NCI-H1417 treated with DMSO at 0.1 percent for 48 hours (cell line): Measurements from ENCODE around the gene EHMT1.
"Not testable (repeated sequence)": the region's sequence is repeated elsewhere in the genome, so short reads cannot be mapped to it uniquely, and the experiment has no call there.

Experiments
- DNase-seq: peaks from one replicate; lab custom pipeline; 2025; lab: John Stamatoyannopoulos, UW

The EHMT1 gene

GRCh38 chr9:137809726-137810450, 191.1 kb downstream of the EHMT1 start:
- DNase-seq: not testable (repeated sequence)

GRCh38 chr9:137811283-137811870, 192.6 kb downstream of the EHMT1 start:
- no peak for DNase-seq

DNA sequence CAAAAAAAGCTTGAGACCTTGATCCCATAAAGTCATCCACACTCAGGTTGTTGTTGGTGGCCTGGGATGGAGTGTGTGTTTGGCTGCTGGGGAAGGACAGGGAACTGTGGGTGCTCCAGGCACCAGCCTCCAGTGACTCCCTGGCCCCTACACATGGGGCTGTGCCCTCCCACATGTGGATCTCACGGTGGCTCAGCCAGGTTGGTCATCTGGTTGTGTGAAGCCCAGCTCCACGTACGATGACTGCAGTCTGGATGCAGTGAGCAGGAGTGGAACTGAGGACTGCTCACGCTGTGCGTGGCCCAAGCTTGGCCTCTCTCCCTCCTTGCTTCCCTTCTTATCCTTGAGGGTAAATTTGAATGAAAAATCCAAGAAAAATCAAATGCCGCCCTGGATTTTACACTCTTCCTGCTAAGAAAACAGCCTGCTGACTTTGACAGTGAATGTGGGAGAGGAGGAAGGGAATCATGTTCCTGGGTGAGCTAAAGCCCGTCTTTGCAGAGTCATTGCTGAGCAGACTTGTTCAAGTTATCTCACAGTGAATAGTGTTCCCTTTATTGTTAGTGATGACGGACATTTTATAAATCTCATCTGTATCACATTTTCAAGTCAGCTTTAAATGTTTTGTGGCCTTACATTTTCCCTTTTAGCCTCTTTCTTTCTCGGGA, 193.7 kb downstream of the EHMT1 start:
- no peak for DNase-seq

- DNase-seq: peak; percentile 54
These were observed 194.4 kb downstream of the EHMT1 start for GRCh38 chr9:137813167-137813566.

- no peak for DNase-seq
These were observed 195.0 kb downstream of the EHMT1 start for GRCh38 chr9:137813651-137814415.

- no peak for DNase-seq
These were observed 195.6 kb downstream of the EHMT1 start for GRCh38 chr9:137814436-137814835.

- DNase-seq: no peak
These were observed 196.0 kb downstream of the EHMT1 start for GRCh38 chr9:137814841-137815240.

DNA sequence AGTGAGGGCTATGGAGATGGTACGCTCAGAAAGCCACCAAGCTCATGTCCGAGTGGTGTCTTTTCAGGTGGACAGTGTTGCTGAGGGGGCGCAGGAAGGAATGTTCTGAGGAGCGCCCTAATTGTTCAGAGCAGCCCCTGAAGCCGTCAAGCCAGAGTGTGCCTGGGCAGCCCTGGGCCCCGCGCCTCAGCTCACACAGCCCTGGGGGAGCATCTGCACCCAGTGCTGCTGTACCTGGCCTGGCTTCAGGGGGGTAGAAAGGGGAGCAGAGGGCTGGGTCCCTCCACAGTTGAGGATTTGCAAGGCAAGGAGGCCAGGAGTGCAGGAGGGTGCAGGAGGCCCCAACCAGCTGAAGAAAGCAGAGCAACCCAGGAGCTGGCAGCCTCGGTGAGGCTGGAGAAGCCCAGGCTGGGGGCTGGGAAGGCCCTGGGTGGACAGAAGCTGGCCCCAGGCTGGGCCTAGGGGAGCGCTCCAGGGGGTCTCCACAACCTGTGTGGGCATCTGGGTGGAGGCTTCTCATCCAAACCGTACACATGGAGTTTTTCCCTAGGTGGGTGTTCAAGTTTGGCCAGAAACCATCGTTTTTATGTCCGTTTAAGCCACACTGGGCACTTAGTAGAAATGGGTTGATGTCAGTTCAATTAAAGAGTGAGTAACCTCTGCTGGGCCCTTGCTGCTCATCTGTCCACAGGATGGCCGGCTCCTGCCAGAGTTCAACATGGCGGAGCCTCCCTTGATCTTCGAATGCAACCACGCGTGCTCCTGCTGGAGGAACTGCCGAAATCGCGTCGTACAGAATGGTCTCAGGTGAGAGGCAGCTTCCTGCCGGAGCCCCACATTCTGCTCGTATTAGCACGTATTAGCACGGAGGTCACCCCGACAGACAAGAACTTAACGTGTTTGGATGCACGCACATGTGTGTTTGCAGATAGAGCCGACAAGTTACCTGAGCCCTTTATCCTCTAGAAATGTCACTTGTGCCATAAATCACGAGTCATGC, 196.8 kb downstream of the EHMT1 start:
- DNase-seq: no peak

DNA sequence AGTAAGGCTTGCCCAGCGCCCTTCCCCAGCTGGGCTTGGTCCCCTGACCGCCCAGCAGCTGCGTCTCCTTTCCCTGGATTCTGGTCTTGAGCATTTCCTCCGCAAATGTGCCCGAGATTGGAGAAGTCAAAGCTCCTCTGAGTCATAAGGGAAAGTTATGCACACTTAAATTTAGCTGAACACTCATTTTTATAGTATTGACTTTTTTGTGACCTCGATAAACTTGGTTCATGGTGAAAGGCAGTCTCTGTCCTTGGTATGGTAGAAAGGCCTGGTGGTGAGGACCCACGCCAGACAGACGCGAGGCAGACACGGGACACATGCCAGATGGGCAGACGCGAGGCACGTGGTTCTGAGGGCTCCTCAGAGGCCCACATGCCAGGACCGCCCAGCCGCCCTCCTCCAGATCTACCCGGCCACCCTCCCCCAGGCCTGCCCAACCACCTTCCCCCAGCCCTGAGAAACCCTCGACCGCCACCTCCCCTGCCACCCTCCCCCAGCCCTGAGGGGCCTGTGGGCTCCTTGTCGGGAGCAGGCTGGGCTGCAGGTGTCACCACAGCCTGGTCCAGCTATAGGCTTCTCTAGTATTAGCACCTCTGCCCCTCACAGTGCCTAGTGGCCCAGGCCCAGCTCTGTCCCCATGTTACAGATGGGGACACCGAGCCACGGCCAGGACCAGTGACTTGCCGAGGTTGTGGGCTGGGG, 197.9 kb downstream of the EHMT1 start:
- no peak for DNase-seq

- no peak for DNase-seq
These were observed 198.7 kb downstream of the EHMT1 start for GRCh38 chr9:137817236-137818200.

- DNase-seq: no peak
These were observed 199.5 kb downstream of the EHMT1 start for GRCh38 chr9:137818286-137818685.

- no peak for DNase-seq
These were observed 201.5 kb downstream of the EHMT1 start for GRCh38 chr9:137820161-137820855.

GRCh38 chr9:137823986-137824771, 205.4 kb downstream of the EHMT1 start:
- no peak for DNase-seq

GRCh38 chr9:137825324-137825989, 206.7 kb downstream of the EHMT1 start:
- DNase-seq: no peak

DNA sequence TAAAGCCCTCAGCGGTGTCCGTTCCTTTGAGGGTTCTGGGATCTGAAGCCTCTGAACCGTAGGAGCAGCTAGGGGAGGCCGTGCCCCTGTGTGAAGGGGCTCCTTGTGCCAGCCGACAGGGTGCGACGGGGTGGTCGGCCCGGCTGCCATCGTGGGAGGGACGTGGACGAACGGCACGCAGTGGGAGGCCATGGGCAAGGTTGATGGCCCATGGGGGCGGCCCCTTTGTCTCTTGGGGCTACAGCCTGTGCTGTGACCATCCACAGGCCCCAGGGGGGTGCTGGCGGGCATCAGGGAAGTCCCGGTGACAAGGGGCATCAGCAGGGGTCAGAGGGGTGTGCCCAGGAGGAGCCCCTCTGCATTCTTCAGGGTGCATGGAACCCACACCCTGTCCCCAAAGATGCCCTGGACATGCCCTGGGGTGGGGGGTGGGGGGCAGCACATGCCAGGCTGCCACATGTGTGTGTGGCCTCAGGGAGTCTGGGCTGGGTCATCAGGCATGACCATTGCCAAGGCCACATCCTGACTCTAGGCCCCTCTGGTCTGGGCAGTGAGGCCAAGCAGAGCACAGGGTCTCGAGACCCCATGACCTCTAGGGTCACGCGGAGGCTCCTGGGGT, 209.2 kb downstream of the EHMT1 start:
- DNase-seq: no peak

DNA sequence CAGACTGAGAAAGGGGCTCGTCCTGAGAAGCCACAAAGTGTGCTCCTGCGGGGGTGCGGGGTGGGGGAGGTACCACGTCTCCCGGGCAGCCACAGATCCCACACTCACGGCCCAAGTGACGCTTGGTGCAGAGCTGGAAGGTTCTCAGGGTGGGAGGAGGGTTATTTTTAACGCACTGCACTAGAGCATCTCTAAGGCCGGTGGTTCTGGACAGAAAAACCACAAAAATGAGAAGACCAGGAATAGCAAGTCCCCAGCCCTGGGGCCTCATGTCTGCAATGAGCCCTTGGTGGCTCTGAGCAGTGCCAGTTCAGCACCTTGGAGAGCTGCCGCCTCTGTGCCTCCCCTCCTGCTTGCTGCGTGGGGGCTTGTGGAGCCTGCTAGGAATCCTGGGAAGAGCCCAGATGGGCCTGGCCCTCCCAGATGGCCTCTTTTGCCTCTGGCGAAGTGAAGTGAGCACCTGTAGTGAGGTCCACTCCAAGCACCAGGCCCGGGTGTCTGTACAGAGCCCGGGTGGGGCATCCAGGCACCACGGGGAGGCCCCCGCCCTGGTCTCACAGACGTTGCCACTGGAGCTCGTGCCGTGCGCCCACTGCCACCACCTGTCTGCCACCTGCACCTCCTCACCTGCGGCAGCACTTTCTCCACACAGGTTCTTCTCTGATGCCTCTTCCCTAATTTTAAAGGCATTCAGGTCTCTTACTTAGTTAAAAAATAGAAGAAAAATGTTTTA, 209.9 kb downstream of the EHMT1 start:
- DNase-seq: no peak
